Fibroblast of skin of right quadriceps (primary cell): ENCODE results near the gene SNRPA.
"Not testable (repeated sequence)": the region's sequence is repeated elsewhere in the genome, so short reads cannot be mapped to it uniquely, and the experiment has no call there.

Experiments used
- DNase-seq: peaks from one replicate; pipeline ENCODE4 v3.0.0-alpha.2; 2013

SNRPA gene

GRCh38 chr19:40747536-40747935 lies 3.5 kb upstream of the SNRPA start:
- DNase-seq: no peak

DNA sequence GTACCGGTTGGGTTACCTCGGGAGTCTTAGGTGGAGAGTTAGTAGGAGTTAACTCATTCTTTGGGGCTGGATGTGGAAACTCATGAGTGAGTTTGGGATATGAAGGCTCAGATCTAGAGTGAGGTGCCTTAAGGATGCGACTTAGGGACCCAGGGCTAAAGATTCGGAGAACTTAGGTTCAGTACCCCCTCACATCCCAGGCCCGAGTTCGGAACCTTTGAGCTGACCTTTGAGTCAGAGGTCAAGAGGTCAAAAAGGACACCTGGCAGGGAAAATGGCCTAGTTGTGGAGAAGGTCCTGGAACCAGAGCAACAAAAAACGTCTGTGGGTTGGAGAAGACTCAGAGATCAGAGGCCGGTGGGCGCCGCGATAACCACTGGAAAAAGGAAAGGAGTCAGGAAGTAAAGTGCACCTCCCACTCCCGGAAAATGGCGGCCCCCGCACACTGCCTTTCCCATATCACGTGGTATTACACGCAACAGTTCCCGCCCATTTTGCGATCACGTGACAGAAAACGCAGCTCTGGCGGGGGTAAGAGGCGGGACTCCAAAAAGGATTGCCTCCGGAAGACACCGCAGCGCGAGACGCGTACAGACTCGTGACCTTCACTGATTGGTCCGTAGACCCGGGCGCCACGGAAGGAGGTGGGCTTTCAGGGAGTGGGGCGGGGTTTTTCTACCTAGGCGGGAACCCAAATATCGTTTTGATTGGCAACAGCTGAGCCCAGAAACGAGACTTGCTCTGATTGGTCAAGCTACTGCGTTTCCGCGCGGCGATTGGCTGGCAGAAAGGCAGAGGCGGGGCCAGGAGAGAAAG lies 737 bp upstream of the SNRPA start, which contains the start of gene ACTMAP:
ACTMAP (minus strand) TSS at position 420 of the 816 bp plus-strand sequence. CDS start 674 bp downstream, outside the sequence.
- peak; percentile 100 for DNase-seq

DNA sequence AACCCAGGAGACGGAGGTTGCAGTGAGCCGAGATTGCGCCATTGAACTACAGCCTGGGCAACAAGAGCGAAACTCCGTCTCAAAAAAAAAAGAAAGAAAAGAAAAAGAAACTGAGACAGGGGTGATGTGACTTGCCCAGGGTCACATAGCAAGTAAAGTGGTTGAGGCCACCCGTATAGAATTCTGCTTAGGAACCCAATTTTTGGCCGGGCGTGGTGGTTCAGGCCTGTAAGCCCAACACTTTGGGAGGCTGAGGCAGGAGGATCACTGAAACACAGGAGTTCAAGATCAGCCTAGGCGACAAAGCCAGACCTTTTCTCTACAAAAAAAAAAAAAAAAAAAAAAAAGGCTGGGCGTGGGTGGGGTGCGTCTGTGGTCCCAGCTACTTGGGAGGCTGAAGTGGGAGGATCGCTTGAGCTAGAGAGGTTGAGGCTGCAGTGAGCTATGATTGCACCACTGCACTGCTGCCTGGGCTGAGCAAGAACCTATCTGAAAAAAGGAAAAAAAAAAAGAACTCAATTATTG lies 1.3 kb downstream of the SNRPA start:
- DNase-seq: no peak

DNA sequence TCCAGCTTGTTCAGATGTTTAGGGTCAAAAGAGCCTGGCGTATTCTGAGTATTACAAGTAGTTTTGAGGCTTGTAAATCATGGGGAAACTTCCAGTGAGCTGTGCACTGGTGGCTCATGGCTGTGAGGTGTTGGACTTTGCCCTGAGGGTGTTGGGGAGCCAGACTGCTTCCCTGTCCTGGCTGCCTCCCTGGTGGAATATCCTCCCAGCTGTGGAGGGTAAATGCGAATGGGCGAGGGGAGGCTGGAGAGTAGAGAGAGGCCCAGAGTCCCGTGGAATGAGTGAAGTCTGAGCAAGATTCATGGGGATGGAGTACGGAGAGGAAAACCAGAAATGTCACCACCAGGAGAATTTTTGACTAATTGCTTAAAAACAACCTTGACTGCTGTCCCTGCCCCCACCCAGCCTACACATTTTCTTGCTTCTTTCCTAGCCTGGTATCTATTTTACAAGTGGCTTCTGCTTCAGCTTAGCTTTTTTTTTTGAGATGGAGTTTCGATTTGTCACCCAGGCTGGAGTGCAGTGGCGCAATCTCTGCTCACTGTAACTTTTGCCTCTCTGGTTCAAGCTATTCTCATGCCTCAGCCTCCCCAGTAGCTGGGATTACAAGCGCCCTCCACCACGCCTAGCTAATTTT lies 3.7 kb downstream of the SNRPA start:
- peak; percentile 30 for DNase-seq

GRCh38 chr19:40755248-40755624 lies 4.2 kb downstream of the SNRPA start:
- DNase-seq: no peak

DNA sequence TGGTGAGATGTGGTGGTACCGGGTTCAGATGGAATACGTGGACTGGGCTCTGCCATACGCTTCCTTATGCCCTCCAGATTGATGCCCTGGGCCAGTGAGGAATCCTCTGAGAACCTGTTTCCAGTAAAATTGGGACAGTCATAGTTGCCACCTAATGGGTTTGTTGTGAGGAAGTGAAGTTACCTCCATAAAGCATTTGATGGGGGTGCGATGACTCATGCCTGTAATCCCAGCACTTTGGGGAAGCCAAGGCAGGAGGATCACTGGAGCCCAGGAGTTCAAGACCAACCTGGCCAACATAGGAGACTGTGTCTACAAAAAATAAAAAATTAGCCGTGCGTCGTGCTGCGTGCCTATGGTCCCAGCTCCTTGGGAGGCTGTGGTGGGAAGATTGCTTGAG lies 4.8 kb downstream of the SNRPA start:
- no peak for DNase-seq

DNA sequence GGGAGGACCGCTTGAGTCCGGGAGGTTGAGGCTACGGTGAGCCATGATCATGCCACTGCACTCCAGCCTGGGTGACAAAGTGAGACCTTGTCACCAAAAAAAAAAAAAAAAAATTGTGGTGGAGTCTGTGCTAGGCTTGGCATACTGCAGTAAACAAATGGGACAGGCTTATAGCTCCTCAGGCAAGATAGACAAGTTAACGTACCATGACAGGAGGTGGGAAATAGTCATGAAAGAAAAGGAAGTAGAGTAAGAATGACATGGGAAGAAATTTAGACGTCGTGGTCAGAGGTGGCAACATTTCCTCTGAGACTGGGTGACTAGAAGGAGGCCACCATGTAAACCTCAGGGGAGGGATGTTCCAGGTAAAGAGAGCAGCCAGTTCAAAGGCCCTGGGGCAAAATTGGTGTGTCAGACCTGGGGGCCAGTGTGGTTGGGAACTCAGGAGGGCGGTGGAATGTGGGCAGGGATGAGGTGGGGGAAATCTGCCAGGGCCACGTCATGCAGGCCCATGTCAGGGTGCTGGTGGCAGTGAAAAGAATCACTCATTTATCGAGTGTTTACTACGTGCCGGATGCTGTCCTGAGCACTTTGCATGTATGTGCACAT lies 5.6 kb downstream of the SNRPA start:
- DNase-seq: no peak

GRCh38 chr19:40758491-40758890 lies 7.5 kb downstream of the SNRPA start:
- no peak for DNase-seq

DNA sequence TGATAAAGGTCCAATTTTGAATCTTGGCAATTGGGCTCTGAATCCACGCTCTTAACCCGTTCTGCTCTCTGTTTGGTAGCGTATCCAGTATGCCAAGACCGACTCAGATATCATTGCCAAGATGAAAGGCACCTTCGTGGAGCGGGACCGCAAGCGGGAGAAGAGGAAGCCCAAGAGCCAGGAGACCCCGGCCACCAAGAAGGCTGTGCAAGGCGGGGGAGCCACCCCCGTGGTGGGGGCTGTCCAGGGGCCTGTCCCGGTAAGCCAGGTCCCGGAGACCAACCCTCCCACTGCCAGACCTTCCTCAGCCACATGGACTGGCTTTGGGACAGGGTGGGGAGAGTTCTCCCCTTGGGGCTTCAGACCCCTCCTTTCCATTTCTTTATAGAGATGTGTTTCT lies 8.3 kb downstream of the SNRPA start:
- no peak for DNase-seq

DNA sequence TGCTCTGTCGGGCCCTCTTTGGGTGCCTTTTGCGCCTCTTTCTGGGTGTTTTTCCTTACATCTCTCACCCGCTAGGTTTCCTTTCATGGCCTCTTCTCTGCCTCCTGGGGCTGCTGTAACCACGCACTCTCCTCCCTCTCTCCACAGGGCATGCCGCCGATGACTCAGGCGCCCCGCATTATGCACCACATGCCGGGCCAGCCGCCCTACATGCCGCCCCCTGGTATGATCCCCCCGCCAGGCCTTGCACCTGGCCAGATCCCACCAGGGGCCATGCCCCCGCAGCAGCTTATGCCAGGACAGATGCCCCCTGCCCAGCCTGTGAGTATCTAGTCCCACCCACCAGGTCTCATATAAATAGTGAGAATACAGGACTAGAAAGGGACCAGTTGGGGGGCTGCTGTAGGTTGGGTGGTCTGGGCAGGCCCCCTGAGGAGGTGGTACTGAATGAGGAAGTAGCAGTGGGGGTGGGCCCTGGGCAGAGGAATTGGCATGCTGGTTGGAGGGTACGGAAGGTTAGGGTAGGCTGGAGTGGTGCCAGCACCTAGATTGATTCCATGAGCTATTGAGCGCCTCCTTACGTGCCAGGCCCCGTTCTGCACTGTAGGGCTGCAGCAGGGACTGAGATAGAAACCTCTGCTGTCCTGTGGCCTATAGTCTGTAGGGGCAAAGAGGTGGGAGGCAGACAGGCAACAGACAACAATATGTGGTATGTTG lies 11.9 kb downstream of the SNRPA start:
- DNase-seq: no peak

DNA sequence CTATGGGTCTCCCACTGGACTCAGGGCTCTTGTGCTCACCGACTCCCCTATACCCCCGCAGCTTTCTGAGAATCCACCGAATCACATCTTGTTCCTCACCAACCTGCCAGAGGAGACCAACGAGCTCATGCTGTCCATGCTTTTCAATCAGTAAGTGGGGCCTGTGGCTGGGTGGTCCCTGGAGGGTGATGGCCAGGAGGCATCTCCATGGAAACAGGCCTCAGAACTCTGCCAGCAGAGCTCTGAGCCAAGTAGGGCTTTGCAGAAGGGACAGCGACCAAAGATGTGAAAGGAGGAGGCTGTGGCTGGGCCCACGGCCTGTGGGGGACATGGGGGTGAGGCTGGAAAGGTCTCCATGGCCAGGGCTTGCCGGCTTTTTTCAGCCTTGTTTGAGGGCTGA lies 12.5 kb downstream of the SNRPA start:
- no peak for DNase-seq

DNA sequence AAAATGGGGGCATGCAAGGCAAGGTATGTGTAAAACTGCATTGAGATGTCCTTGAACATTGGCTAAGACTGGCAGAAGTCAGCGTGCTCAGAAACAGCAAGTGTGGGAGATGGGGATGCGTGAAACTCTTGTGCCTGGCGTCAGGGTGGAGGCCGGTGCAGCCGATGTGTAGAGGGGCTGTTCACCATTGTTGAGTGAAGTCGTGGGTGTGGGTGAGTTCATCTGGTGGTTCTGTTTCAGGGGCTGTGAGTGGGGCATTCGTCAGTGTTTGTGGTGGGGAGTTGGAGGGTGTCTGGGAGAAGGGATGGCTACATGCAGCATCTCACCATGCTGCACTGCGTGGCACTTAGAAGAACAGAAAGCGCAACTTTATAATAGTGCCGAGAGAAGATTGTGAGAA lies 13.0 kb downstream of the SNRPA start:
- no peak for DNase-seq

- not testable (repeated sequence) for DNase-seq
These were observed 15.4 kb downstream of the SNRPA start for GRCh38 chr19:40766385-40766784.

- DNase-seq: no peak
These were observed 17.9 kb downstream of the SNRPA start for GRCh38 chr19:40768869-40769268.

DNA sequence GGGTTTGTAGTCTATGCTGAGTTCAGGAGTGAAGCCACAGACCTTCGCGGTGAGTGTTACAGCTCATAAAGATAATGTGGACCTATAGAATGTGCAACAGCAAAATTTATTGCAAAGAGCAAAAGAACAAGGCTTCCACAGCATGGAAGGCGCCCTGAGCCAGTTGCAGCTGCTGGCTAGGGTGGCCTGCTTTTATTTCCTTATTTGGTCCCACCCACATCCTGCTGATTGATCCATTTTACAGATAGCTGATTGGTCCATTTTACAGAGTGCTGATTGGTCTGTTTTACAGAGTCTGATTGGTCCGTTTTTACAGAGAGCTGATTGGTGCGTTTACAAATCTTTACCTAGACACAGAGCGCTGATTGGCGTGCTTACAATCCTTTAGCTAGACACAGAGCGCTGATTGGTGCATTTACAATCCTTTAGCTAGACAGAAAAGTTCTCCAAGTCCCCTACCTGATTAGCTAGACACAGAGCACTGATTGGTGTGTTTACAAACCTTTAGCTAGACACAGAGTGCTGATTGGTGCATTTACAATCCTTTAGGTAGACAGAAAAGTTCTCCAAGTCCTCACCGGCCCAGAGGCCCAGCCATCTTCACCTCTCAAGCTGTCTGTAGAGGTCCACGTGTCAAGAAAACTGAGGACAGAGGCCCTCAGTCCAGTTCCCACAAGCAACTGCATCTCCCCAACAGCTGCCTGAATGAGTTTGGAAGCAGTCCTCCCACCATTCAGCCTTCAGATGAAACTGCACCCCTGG lies 20.3 kb downstream of the SNRPA start:
- not testable (repeated sequence) for DNase-seq

DNA sequence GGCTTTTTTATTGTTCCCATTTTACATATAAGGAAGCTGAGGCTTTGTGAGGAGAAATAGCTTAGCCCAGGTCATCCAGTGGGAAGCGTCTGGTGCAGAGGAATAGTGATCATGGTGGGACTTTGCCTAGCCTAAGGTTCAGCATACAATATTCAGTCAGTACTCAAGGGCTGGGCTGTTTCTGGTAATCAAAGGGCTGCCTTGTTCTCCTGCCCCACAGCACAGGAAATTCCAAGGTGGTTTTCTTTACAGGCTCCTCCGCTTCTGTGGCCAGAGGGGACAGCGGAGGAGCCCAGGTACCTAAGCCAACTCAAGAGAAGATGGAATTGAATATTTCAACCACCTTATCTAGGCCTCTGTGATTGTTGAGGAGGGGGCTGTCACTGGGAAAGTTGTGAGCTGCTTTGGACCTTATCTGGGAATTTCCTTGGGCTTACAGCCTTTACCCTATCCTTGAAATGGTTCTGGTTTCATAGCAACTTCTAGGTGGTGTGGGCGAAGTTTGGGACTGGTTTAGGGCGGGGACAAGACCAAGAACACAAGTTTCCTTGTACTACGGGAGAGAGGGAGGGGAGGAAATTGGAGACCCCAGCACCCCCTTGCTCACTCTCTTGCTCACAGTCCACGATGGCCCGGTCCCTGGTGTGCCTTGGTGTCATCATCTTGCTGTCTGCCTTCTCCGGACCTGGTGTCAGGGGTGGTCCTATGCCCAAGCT lies 24.1 kb downstream of the SNRPA start, which contains the start of gene MIA:
MIA (plus strand) TSS at position 606 of the 716 bp plus-strand sequence; CDS start at position 628, 22 bp downstream.
- DNase-seq: no peak

- DNase-seq: no peak
These were observed 24.6 kb downstream of the SNRPA start for GRCh38 chr19:40775632-40776022.

DNA sequence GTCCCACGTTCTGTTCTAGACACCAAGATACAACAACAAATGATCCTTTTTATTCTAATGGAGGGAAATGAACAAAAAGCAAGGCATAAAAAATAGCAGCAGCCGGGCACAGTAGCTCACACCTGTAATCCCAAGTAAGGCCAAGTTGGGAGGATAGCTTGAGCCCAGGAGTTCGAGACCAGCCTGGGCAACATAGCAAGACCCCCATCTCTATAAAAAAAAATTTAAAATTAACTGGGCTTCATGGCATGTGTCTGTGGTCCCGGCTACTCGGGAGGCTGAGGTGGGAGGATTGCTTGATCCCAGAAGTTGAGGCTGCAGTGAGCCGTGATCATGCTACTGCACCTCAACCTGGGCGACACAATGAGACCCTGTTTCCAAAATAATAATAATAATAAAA lies 25.4 kb downstream of the SNRPA start:
- no peak for DNase-seq

DNA sequence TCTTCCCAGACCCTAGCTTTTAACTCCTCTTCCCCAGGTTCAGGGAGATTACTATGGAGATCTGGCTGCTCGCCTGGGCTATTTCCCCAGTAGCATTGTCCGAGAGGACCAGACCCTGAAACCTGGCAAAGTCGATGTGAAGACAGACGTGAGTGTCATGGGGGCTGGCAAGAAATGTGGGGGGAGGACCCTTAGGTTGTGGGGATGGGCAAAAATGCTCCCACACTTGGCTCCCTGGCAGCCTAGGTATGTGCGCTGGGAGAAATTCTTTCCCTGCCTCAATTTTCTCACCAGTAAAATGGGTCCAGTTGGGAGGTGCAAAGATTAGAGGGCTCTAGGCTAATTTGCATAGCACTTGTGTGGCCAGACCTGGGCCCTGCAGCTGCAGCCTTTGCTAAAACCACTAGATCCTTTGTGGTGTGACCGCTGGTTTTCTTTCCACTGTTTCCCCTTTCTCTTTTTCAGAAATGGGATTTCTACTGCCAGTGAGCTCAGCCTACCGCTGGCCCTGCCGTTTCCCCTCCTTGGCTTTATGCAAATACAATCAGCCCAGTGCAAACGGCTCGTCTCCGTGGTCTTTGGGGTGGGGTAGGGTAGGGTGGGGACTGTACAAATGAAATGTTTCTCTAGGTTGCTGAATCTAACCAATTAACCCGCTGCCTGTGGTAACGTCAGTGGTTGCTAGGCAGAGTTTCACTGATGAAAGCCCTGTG lies 26.1 kb downstream of the SNRPA start:
- DNase-seq: peak; percentile 90

GRCh38 chr19:40777645-40777936 lies 26.6 kb downstream of the SNRPA start:
- no peak for DNase-seq
